K562 (cell line): ENCODE data around the gene CDCA3. TPM values are rescaled to one million over a fixed set of nuclear protein-coding genes. Genes with fewer than 3 reads are reported as not detected.
A peak's percentile ranks its signal among the peaks of the same experiment; 100 is the strongest.

ENCODE experiments used
- ATAC-seq: fragments of 200-7000 bp; cut with Tn5 transposase; 3 replicates; pipeline ENCODE4 v1.9.1; 2020; ENCODE audit warnings: moderate library complexity
- BruUV-seq: library from RNA; stranded (reverse); fragments of 400-500 nt; replicated peaks from 2 replicates; lab custom pipeline; 2021; lab: Mats Ljungman, UMichigan
- CTCF ChIA-PET: fragments of 300-600 bp; formaldehyde crosslinking; extraction: SDS; loops from one replicate; lab custom pipeline; 2021; ENCODE audit warnings: low intra/inter-chr PET ratio; lab: Yijun Ruan, JAX
- POLR2A ChIA-PET: fragments of 300-600, 350-650 bp; sonication (Branson Sonifier 250); formaldehyde crosslinking; extraction: SDS; loops from one replicate; lab custom pipeline; 2021; ENCODE audit warnings: antibody characterized with exemption, inconsistent platforms; lab: Yijun Ruan, JAX
- DNase-seq, 4 experiments: peaks; one replicate each; pipeline versions ENCODE4 v3.0.0 to v3.0.0-alpha.2; 2011 to 2018; ENCODE audit warnings: low spot score in 3 of 4, mixed read lengths in 3 of 4; ENCODE audit errors: extremely low read depth in 1 of 4
- FAIRE-seq: peaks from 2 replicates; lab custom pipeline; 2011; peaks lifted over from hg19 to GRCh38; lab: Jason Lieb, UNC
- H2AFZ ChIP-seq: 2 replicates; pipeline ENCODE4 v1.6.0; 2011; ENCODE audit warnings: low read depth, low read length, control low read depth, inconsistent platforms
- H3K27ac ChIP-seq: fragments of 200-600 bp; 3 replicates; pipeline ENCODE4 v1.8.0; 2011; ENCODE audit warnings: low read depth, mild to moderate bottlenecking, control low read depth, inconsistent platforms, low read length, moderate library complexity, mixed read lengths; ENCODE audit errors: extremely low read depth
- H3K27me3 ChIP-seq, 2 experiments: fragments of 300-600 bp in 1 of 2; 2 replicates in 1 of 2; 3 replicates in 1 of 2; pipeline versions ENCODE4 v1.6.0 to v1.8.0; 2011; ENCODE audit warnings: inconsistent platforms in 2 of 2, low read length in 2 of 2, mild to moderate bottlenecking in 1 of 2, mixed read lengths in 1 of 2, moderate library complexity in 1 of 2; ENCODE audit not compliant: control insufficient read depth in 2 of 2, insufficient read depth in 2 of 2
- H3K36me3 ChIP-seq: fragments of 300-600 bp; 3 replicates; pipeline ENCODE4 v1.8.0; 2011; ENCODE audit warnings: mild to moderate bottlenecking, low read length, inconsistent platforms; ENCODE audit not compliant: control insufficient read depth, insufficient read depth
- H3K4me1 ChIP-seq, 2 experiments: fragments of 200-600 bp in 1 of 2; replicated peaks in 1 of 2; 2 replicates in 1 of 2; 3 replicates in 1 of 2; pipeline versions ENCODE4 v1.5.1 to v1.8.0; 2011; ENCODE audit warnings: inconsistent platforms in 2 of 2, low read length in 2 of 2, mild to moderate bottlenecking in 1 of 2, mixed read lengths in 1 of 2, moderate library complexity in 1 of 2; ENCODE audit not compliant: control insufficient read depth in 2 of 2, insufficient read depth in 2 of 2
- H3K4me2 ChIP-seq: 2 replicates; pipeline ENCODE4 v1.6.1; 2011; ENCODE audit warnings: low read length, control low read depth, inconsistent platforms, mixed read lengths; ENCODE audit not compliant: insufficient read depth
- H3K4me3 ChIP-seq: fragments of 200-600 bp; sonication (generic), shearing (Covaris generic); 2 replicates; pipeline ENCODE4 v1.5.1; 2016; ENCODE audit warnings: control low read depth, inconsistent platforms
- H3K79me2 ChIP-seq: fragments of 200-600 bp; 3 replicates; pipeline ENCODE4 v1.8.0; 2011; ENCODE audit warnings: low read length, inconsistent platforms; ENCODE audit not compliant: control insufficient read depth, insufficient read depth
- H3K9ac ChIP-seq, 2 experiments: 2 replicates each; pipeline versions ENCODE4 v1.6.0 to v1.6.1; 2011; ENCODE audit warnings: low read depth in 2 of 2, low read length in 2 of 2, control low read depth in 1 of 2, inconsistent platforms in 1 of 2, mild to moderate bottlenecking in 1 of 2, mixed read lengths in 1 of 2; ENCODE audit not compliant: insufficient read depth in 1 of 2
- H3K9me1 ChIP-seq: one replicate; pipeline ENCODE4 v1.6.0; 2011; ENCODE audit warnings: inconsistent platforms, mild to moderate bottlenecking, low read length, moderate library complexity; ENCODE audit not compliant: control insufficient read depth, insufficient read depth
- H3K9me3 ChIP-seq: replicated peaks from 2 replicates; pipeline ENCODE4 v1.5.1; 2011; ENCODE audit warnings: low read depth, low read length, inconsistent platforms; ENCODE audit not compliant: control insufficient read depth, insufficient read depth
- H4K20me1 ChIP-seq: replicated peaks from 2 replicates; pipeline ENCODE4 v1.6.1; 2011; ENCODE audit warnings: low read length, inconsistent platforms, mixed read lengths; ENCODE audit not compliant: control insufficient read depth, insufficient read depth
- FOXP4 ChIP-seq: sonication (generic); formaldehyde crosslinking; IDR thresholded peaks from 2 replicates; pipeline ENCODE4 v1.8.0; 2022; ENCODE audit warnings: mild to moderate bottlenecking, missing genetic modification reagents, borderline replicate concordance
- HDAC1 ChIP-seq, 2 experiments: fragments of 450-650 bp; IDR thresholded peaks; 2 replicates each; pipeline ENCODE4 v1.6.1; 2016 to 2017; ENCODE audit warnings: inconsistent platforms in 1 of 2, mild to moderate bottlenecking in 1 of 2, moderate library complexity in 1 of 2
- JUNB ChIP-seq: fragments of 450-650 bp; formaldehyde crosslinking; conservative IDR thresholded peaks from 2 replicates; pipeline ENCODE4 v1.4.0; 2020; ENCODE audit warnings: mild to moderate bottlenecking
- L3MBTL2 ChIP-seq: fragments of 450-650 bp; IDR thresholded peaks from 2 replicates; pipeline ENCODE4 v1.6.1; 2016; ENCODE audit warnings: mild to moderate bottlenecking, moderate library complexity
- RAD21 ChIP-seq, 2 experiments: fragments of 250-450 bp in 1 of 2; fragments of 450-650 bp in 1 of 2; sonication (Bioruptor Pico) in 1 of 2; formaldehyde crosslinking in 1 of 2; IDR thresholded peaks in 1 of 2; conservative IDR thresholded peaks in 1 of 2; 2 replicates each; pipeline versions ENCODE4 v1.4.0 to v1.8.0; 2020 to 2022; ENCODE audit warnings: mild to moderate bottlenecking in 2 of 2, moderate library complexity in 1 of 2
- STAT6 ChIP-seq: sonication (generic); formaldehyde crosslinking; IDR thresholded peaks from 2 replicates; pipeline ENCODE4 v1.8.1; 2023; ENCODE audit warnings: mild to moderate bottlenecking, missing genetic modification reagents
- TAF15 ChIP-seq: fragments of 200-400 bp; formaldehyde crosslinking; IDR thresholded peaks from 2 replicates; pipeline ENCODE4 v1.6.1; 2017; ENCODE audit warnings: mild to moderate bottlenecking, low read depth, low read length, moderate library complexity
- TEAD2 ChIP-seq: fragments of 450-650 bp; IDR thresholded peaks from 2 replicates; pipeline ENCODE4 v1.6.1; 2016; ENCODE audit warnings: missing genetic modification characterization, control low read depth, missing compliant biosample characterization
- ZNF444 ChIP-seq: fragments of 250-450 bp; sonication (Bioruptor Pico); IDR thresholded peaks from 2 replicates; pipeline ENCODE4 v1.4.0; 2020; ENCODE audit warnings: mild to moderate bottlenecking, moderate library complexity
- ZNF592 ChIP-seq: fragments of 450-650 bp; IDR thresholded peaks from 2 replicates; pipeline ENCODE4 v1.6.1; 2017; ENCODE audit warnings: antibody characterized with exemption, mild to moderate bottlenecking
- WGBS: fragments of 100-300 bp; shearing (Covaris generic); methylation state at CpG from one replicate; pipeline ENCODE4 v1.1.6; 2016; ENCODE audit warnings: low coverage, mixed read lengths; ENCODE audit not compliant: insufficient coverage; ENCODE audit errors: missing lambda C conversion rate; 5-methylcytosine and 5-hydroxymethylcytosine counted together
- in situ Hi-C: fragments of 300-500 bp; cut with MboI; formaldehyde crosslinking; loops from 4 replicates; pipeline ENCODE4 v1.15.0; 2018; ENCODE audit warnings: inconsistent platforms, mixed read lengths
- intact Hi-C: fragments of 100-400 bp; cut with micrococcal nuclease; formaldehyde crosslinking; loops from 2 replicates; pipeline ENCODE4 v1.14.2; 2022
- polyA plus RNA-seq, 8 experiments: library from polyadenylated mRNA; depleted of rRNA in 4 of 8; stranded (reverse) in 5 of 8; unstranded in 3 of 8; fragments of >200 nt; fragmentation: Nextera tagmentation in 2 of 8; fragmentation: Illumina TruSeq in 1 of 8; extraction: Ambion mirVana in 2 of 8; extraction: Trizol in 1 of 8; gene quantifications; 2 replicates each; pipeline versions ENCODE4 v1.2.1 to v1.2.3, GENCODE V29; 2011 to 2014; ENCODE audit warnings: inconsistent platforms in 1 of 8, missing spikeins in 1 of 8
- total RNA-seq, 7 experiments: library from RNA; depleted of rRNA in 6 of 7; stranded (reverse); fragments of >200 nt in 6 of 7; fragmentation: Illumina TruSeq in 2 of 7; extraction: Trizol in 2 of 7; gene quantifications; 2 replicates each; pipeline versions ENCODE4 v1.2.1 to v1.2.3, GENCODE V29; 2011 to 2021; ENCODE audit warnings: low replicate concordance in 1 of 7

The CDCA3 gene
- total and polyA plus RNA-seq, 9 of the 15 experiments (the other 6 are each of a cell fraction or from before 2014, with no cell fraction given), result 24.2 to 80.8 (median 55.1) TPM

- FAIRE-seq (peak; percentile 81), DNase-seq (peak; percentile 60 to 77 (median 70)), ATAC-seq (peak; percentile 93)
- Histone ChIP-seq H3K4me3 (no peak overlapping the region), H3K9me1 (no peaks in the 10 kb centered on the region), H3K36me3 (peaks cover 71% of the 10 kb centered on the region; the same call in 2 of the 3 replicates), H3K4me2 (no peak overlapping the region), H3K27ac (peak overlapping the region; percentile 57; the same call in 2 of the 3 replicates), H3K9ac (peak overlapping the region in 1 of 2 experiments; percentile 72; a peak in 3 of 4 replicates), H3K79me2 (no peaks in the 10 kb centered on the region), H3K9me3 (no peaks in the 10 kb centered on the region), H3K4me1 (peaks cover 10 to 45% of the 10 kb centered on the region in 2 experiments; a peak in 4 of 5 replicates), H2AFZ (peak overlapping the region; percentile 67), H3K27me3 (no peaks in the 10 kb centered on the region), H4K20me1 (no peaks in the 10 kb centered on the region; the same call in 1 of the 2 replicates)
- ChIA-PET CTCF (interaction anchor here (0.7 kb wide), 1 partner anchor 64 kb away, joined by 5 read pairs; no protein-coding TSS in a partner anchor), POLR2A (interaction anchor here (0.8 to 4.8 kb wide), 8 partner anchors 8 to 26 kb away, joined by 3 to 39 read pairs (median 4); partner anchors contain the start of genes CDCA3, TPI1 and USP5)
- WGBS, result 38% methylated on average over 14 of the region's 16 CpGs
- intact Hi-C loops, result no loop called here
- in situ Hi-C loops, result no loop called here
- BruUV-seq, result no TSS peak
- TF ChIP-seq ZNF592, result peak; percentile 58
- no peak for TF ChIP-seq STAT6
- TF ChIP-seq FOXP4, result peak; percentile 97
- TF ChIP-seq L3MBTL2, result peak; percentile 56; the same call in 1 of the 2 replicates
- TF ChIP-seq JUNB (CRISPR knock-in tag), result no peak
- TF ChIP-seq TAF15, result no peak
- no peak for TF ChIP-seq ZNF444 (CRISPR knock-in tag)
- peak in 1 of 2 experiments; percentile 40; a peak in 2 of 4 replicates for TF ChIP-seq RAD21 (CRISPR knock-in tag; conservative IDR thresholded peaks at IDR 0.05 in 1 of 2, IDR thresholded peaks at IDR 0.05 in 1 of 2)
- TF ChIP-seq TEAD2 (tag), result no peak
- TF ChIP-seq HDAC1 (IDR thresholded peaks at IDR 0.05), result 0 out of 4 replicates have a peak, but pooled peaks of 1 of the 2 experiments have one; percentile 32
These were observed 7.8 kb downstream of the CDCA3 start for GRCh38 chr12:6843118-6843902.
